Neural cell (in vitro differentiated cells): ENCODE measurements around the gene SEC23IP. TPM values are rescaled to one million over a fixed set of nuclear protein-coding genes. Genes with fewer than 3 reads are reported as not detected.

Source experiments
- H2AFZ ChIP-seq: fragments of 200-600, 300-800 bp; sonication (generic), shearing (Covaris generic); 2 replicates; pipeline ENCODE4 v1.6.0; 2014; ENCODE audit warnings: low read depth, mild to moderate bottlenecking, antibody characterized with exemption, low read length, moderate library complexity
- H3F3A ChIP-seq: fragments of 200-600 bp; shearing (Covaris generic); 2 replicates; pipeline ENCODE4 v1.6.1; 2016; ENCODE audit warnings: mild to moderate bottlenecking, moderate library complexity, mixed read lengths, antibody characterized with exemption, low read length; ENCODE audit not compliant: insufficient read depth, poor library complexity, severe bottlenecking
- H3K27ac ChIP-seq: fragments of 200-600, 300-800 bp; sonication (generic), shearing (Covaris generic); 2 replicates; pipeline ENCODE4 v1.5.1; 2014; ENCODE audit warnings: mild to moderate bottlenecking, low read length, moderate library complexity
- H3K27me3 ChIP-seq: fragments of 300-800, 200-600 bp; sonication (generic), shearing (Covaris generic); 2 replicates; pipeline ENCODE4 v1.6.0; 2014; ENCODE audit warnings: mild to moderate bottlenecking, low read depth, low read length, moderate library complexity; ENCODE audit not compliant: insufficient read depth
- H3K36me3 ChIP-seq: fragments of 300-800, 200-600 bp; sonication (generic), shearing (Covaris generic); 2 replicates; pipeline ENCODE4 v1.5.1; 2014; ENCODE audit warnings: mild to moderate bottlenecking, antibody characterized with exemption, low read length, moderate library complexity; ENCODE audit not compliant: insufficient read depth
- H3K4me2 ChIP-seq: fragments of 300-800, 200-600 bp; sonication (generic), shearing (Covaris generic); 2 replicates; pipeline ENCODE4 v1.6.0; 2014; ENCODE audit warnings: mild to moderate bottlenecking, low read length
- H3K4me3 ChIP-seq: fragments of 300-800, 200-600 bp; sonication (generic), shearing (Covaris generic); 2 replicates; pipeline ENCODE4 v1.5.1; 2014; ENCODE audit warnings: mild to moderate bottlenecking, low read length, moderate library complexity
- H3K79me2 ChIP-seq: fragments of 200-600 bp; shearing (Covaris generic); replicated peaks from 2 replicates; pipeline ENCODE4 v1.6.0; 2014; ENCODE audit warnings: mild to moderate bottlenecking, low read length, moderate library complexity; ENCODE audit not compliant: insufficient read depth
- H3K9ac ChIP-seq: fragments of 300-800, 200-600 bp; sonication (generic), shearing (Covaris generic); 2 replicates; pipeline ENCODE4 v1.6.1; 2016; ENCODE audit warnings: mild to moderate bottlenecking, low read length, mixed read lengths
- H3K9me2 ChIP-seq: fragments of 200-600 bp; shearing (Covaris generic); 2 replicates; pipeline ENCODE4 v1.6.1; 2016; ENCODE audit warnings: mild to moderate bottlenecking, low read length, mixed read lengths; ENCODE audit not compliant: insufficient read depth
- H3K9me3 ChIP-seq: fragments of 200-600, 300-800 bp; sonication (generic), shearing (Covaris generic); 2 replicates; pipeline ENCODE4 v1.6.1; 2016; ENCODE audit warnings: mild to moderate bottlenecking, mixed run types, low read length, moderate library complexity, mixed read lengths
- H4K20me1 ChIP-seq: fragments of 200-600 bp; shearing (Covaris generic); 2 replicates; pipeline ENCODE4 v1.6.1; 2016; ENCODE audit warnings: mild to moderate bottlenecking, mixed run types; ENCODE audit not compliant: insufficient read depth
- EP300 ChIP-seq: fragments of 450-650 bp; conservative IDR thresholded peaks from 2 replicates; pipeline ENCODE4 v1.6.1; 2014; ENCODE audit warnings: antibody characterized with exemption, mild to moderate bottlenecking, moderate library complexity; ENCODE audit not compliant: poor library complexity, severe bottlenecking
- EZH2 ChIP-seq: fragments of 200-600, 300-800 bp; shearing (Covaris generic), sonication (generic); IDR thresholded peaks from 2 replicates; pipeline ENCODE4 v1.6.1; 2014; ENCODE audit warnings: antibody characterized with exemption, low read length, borderline replicate concordance, mild to moderate bottlenecking; ENCODE audit not compliant: insufficient read depth, poor library complexity, severe bottlenecking
- MXI1 ChIP-seq: fragments of 450-650 bp; conservative IDR thresholded peaks from 2 replicates; pipeline ENCODE4 v1.6.1; 2014; ENCODE audit warnings: antibody characterized with exemption, mild to moderate bottlenecking; ENCODE audit not compliant: poor library complexity, severe bottlenecking
- POLR2AphosphoS5 ChIP-seq: IDR thresholded peaks from 2 replicates; pipeline ENCODE4 v1.6.1; 2012
- RAD21 ChIP-seq: fragments of 450-650 bp; conservative IDR thresholded peaks from 2 replicates; pipeline ENCODE4 v1.6.1; 2014; ENCODE audit warnings: antibody characterized with exemption, mild to moderate bottlenecking, moderate library complexity
- REST ChIP-seq: IDR thresholded peaks from 2 replicates; pipeline ENCODE4 v1.6.1; 2012; ENCODE audit warnings: borderline replicate concordance
- SMC3 ChIP-seq: fragments of 450-650 bp; conservative IDR thresholded peaks from 2 replicates; pipeline ENCODE4 v1.6.1; 2014; ENCODE audit warnings: antibody characterized with exemption, mild to moderate bottlenecking, moderate library complexity; ENCODE audit not compliant: poor library complexity
- TAF1 ChIP-seq: IDR thresholded peaks from 2 replicates; pipeline ENCODE4 v1.6.1; 2012; ENCODE audit warnings: low read depth
- polyA plus RNA-seq: library from polyadenylated mRNA; depleted of rRNA; stranded (reverse); fragments of >200 nt; gene quantifications from 2 replicates; pipeline ENCODE4 v1.2.3, GENCODE V29; 2014
- TF ChIP-seq, protein P1 (sequence below): fragments of 450-650 bp; IDR thresholded peaks from 2 replicates; pipeline ENCODE4 v1.5.1; 2014; ENCODE audit warnings: antibody characterized with exemption, mild to moderate bottlenecking, moderate library complexity; ENCODE audit not compliant: poor library complexity, severe bottlenecking

The SEC23IP gene
- polyA plus RNA-seq, 1 donor from 2014 or later = 13.8 TPM

GRCh38 chr10:119896937-119897770, 4.6 kb downstream of the SEC23IP start:
- Histone ChIP-seq H3K9me3 (no peaks in the 10 kb centered on the region), H2AFZ (no peak overlapping the region), H3K27me3 (no peaks in the 10 kb centered on the region), H4K20me1 (no peaks in the 10 kb centered on the region), H3K36me3 (no peaks in the 10 kb centered on the region), H3K9ac (no peak overlapping the region), H3K4me2 (no peak overlapping the region), H3K79me2 (peaks cover 39% of the 10 kb centered on the region), H3K4me3 (no peak overlapping the region), H3F3A (no peaks in the 10 kb centered on the region), H3K27ac (no peak overlapping the region), H3K9me2 (no peaks in the 10 kb centered on the region)
- TF ChIP-seq SMC3 (no peak), EP300 (no peak), MXI1 (no peak), RAD21 (no peak), EZH2 (no peak), TAF1 (no peak), REST (no peak)

GRCh38 chr10:119898577-119898976, 6.0 kb downstream of the SEC23IP start:
- Histone ChIP-seq H3K9me2 (no peaks in the 10 kb centered on the region), H2AFZ (no peak overlapping the region), H3K27me3 (no peaks in the 10 kb centered on the region), H3K4me3 (no peak overlapping the region), H3K79me2 (peaks cover 30% of the 10 kb centered on the region), H3K9ac (no peak overlapping the region), H3K27ac (no peak overlapping the region), H3K36me3 (no peaks in the 10 kb centered on the region), H3K9me3 (no peaks in the 10 kb centered on the region), H3F3A (no peaks in the 10 kb centered on the region), H3K4me2 (no peak overlapping the region), H4K20me1 (no peaks in the 10 kb centered on the region)
- TF ChIP-seq, protein P1, sequence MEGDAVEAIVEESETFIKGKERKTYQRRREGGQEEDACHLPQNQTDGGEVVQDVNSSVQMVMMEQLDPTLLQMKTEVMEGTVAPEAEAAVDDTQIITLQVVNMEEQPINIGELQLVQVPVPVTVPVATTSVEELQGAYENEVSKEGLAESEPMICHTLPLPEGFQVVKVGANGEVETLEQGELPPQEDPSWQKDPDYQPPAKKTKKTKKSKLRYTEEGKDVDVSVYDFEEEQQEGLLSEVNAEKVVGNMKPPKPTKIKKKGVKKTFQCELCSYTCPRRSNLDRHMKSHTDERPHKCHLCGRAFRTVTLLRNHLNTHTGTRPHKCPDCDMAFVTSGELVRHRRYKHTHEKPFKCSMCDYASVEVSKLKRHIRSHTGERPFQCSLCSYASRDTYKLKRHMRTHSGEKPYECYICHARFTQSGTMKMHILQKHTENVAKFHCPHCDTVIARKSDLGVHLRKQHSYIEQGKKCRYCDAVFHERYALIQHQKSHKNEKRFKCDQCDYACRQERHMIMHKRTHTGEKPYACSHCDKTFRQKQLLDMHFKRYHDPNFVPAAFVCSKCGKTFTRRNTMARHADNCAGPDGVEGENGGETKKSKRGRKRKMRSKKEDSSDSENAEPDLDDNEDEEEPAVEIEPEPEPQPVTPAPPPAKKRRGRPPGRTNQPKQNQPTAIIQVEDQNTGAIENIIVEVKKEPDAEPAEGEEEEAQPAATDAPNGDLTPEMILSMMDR = no peak
- TF ChIP-seq MXI1 (no peak), REST (no peak), POLR2AphosphoS5 (no peak), TAF1 (no peak), SMC3 (no peak), RAD21 (no peak)
